HCT116 (cell line): ENCODE measurements around the gene TAF4. TPM values are rescaled to one million over a fixed set of nuclear protein-coding genes. Genes with fewer than 3 reads are reported as not detected.

Source experiments
- ATAC-seq: fragments of 200-7000 bp; cut with Tn5 transposase; 2 replicates; pipeline ENCODE4 v1.9.1; 2020; ENCODE audit warnings: mild to moderate bottlenecking, moderate library complexity
- BruUV-seq: library from RNA; stranded (reverse); fragments of 400-500 nt; replicated peaks from 2 replicates; lab custom pipeline; 2021; lab: Mats Ljungman, UMichigan
- CTCF ChIA-PET: fragments of 300-600 bp; sonication (Branson Sonifier 250); formaldehyde crosslinking; loops from one replicate; lab custom pipeline; 2021; ENCODE audit warnings: antibody characterized with exemption; lab: Charles Lee
- POLR2A ChIA-PET: fragments of 300-600, 350-600 bp; sonication (Branson Sonifier 250); formaldehyde crosslinking; loops from one replicate; lab custom pipeline; 2021; ENCODE audit warnings: antibody characterized with exemption; lab: Charles Lee
- RAD21 ChIA-PET, 2 experiments: fragments of 300-600 bp; sonication (Branson Sonifier 250); formaldehyde crosslinking; loops; one replicate each; lab custom pipeline; 2023; ENCODE audit warnings: low total read pairs in 2 of 2; ENCODE audit not compliant: uncharacterized antibody in 2 of 2, unreplicated experiment in 2 of 2, low non-redundant PET in 1 of 2; lab: Charles Lee
- DNase-seq: peaks from one replicate; pipeline ENCODE4 v3.0.0-alpha.2; 2010; ENCODE audit warnings: low read depth, low spot score
- H2AFZ ChIP-seq: fragments of 200-600 bp; shearing (Covaris generic), sonication (generic); 2 replicates; pipeline ENCODE4 v1.6.1; 2017; ENCODE audit warnings: low read depth, mixed run types, mixed read lengths, antibody characterized with exemption, low read length; ENCODE audit not compliant: poor library complexity, severe bottlenecking
- H3K27ac ChIP-seq: 2 replicates; pipeline ENCODE4 v1.5.1; 2012; ENCODE audit warnings: low read depth, low read length
- H3K27me3 ChIP-seq: fragments of 200-600 bp; sonication (generic); 2 replicates; pipeline ENCODE4 v1.6.1; 2016; ENCODE audit warnings: mixed run types, low read length, mixed read lengths; ENCODE audit not compliant: insufficient read depth
- H3K36me3 ChIP-seq, 2 experiments: fragments of 200-500 bp in 1 of 2; fragments of 200-600 bp in 1 of 2; sonication (Bioruptor generic) in 1 of 2; sonication (generic) in 1 of 2; 2 replicates each; pipeline versions ENCODE4 v1.5.1 to v1.6.1; 2014 to 2016; ENCODE audit warnings: low read length in 2 of 2, inconsistent platforms in 1 of 2, mixed read lengths in 1 of 2, mixed run types in 1 of 2; ENCODE audit not compliant: insufficient read depth in 2 of 2, control insufficient read depth in 1 of 2
- H3K4me1 ChIP-seq, 2 experiments: fragments of 200-600 bp in 1 of 2; sonication (generic) in 1 of 2; 2 replicates each; pipeline versions ENCODE4 v1.5.1 to v1.6.1; 2012 to 2017; ENCODE audit warnings: low read length in 2 of 2, inconsistent platforms in 1 of 2, mild to moderate bottlenecking in 1 of 2, mixed read lengths in 1 of 2, mixed run types in 1 of 2, moderate library complexity in 1 of 2; ENCODE audit not compliant: insufficient read depth in 2 of 2, control insufficient read depth in 1 of 2
- H3K4me2 ChIP-seq: fragments of 200-600 bp; sonication (generic); 2 replicates; pipeline ENCODE4 v1.6.1; 2017; ENCODE audit warnings: mixed run types, low read length, mixed read lengths
- H3K4me3 ChIP-seq, 2 experiments: fragments of 200-600 bp in 1 of 2; sonication (generic) in 1 of 2; replicated peaks in 1 of 2; 2 replicates each; pipeline ENCODE4 v1.5.1; 2011 to 2016; ENCODE audit warnings: low read length in 2 of 2, control low read depth in 1 of 2, low read depth in 1 of 2, mild to moderate bottlenecking in 1 of 2, mixed read lengths in 1 of 2, mixed run types in 1 of 2
- H3K79me2 ChIP-seq: fragments of 200-600 bp; sonication (generic); 2 replicates; pipeline ENCODE4 v1.6.1; 2017; ENCODE audit warnings: mild to moderate bottlenecking, mixed run types, low read length, moderate library complexity, mixed read lengths; ENCODE audit not compliant: insufficient read depth
- H3K9ac ChIP-seq: fragments of 200-600 bp; sonication (generic); 2 replicates; pipeline ENCODE4 v1.6.1; 2016; ENCODE audit warnings: low read length, mixed read lengths
- H3K9me2 ChIP-seq: fragments of 200-600 bp; sonication (generic), shearing (Covaris generic); 2 replicates; pipeline ENCODE4 v1.6.1; 2017; ENCODE audit warnings: mixed run types, mild to moderate bottlenecking, moderate library complexity; ENCODE audit not compliant: insufficient read depth
- H3K9me3 ChIP-seq, 2 experiments: fragments of 200-500 bp in 1 of 2; fragments of 200-600 bp in 1 of 2; sonication (Bioruptor generic) in 1 of 2; sonication (generic) in 1 of 2; 2 replicates each; pipeline ENCODE4 v1.6.1; 2014 to 2017; ENCODE audit warnings: low read length in 2 of 2, mixed read lengths in 2 of 2, inconsistent platforms in 1 of 2, low read depth in 1 of 2, mild to moderate bottlenecking in 1 of 2, mixed run types in 1 of 2, moderate library complexity in 1 of 2; ENCODE audit not compliant: control insufficient read depth in 1 of 2, insufficient read depth in 1 of 2
- H4K20me1 ChIP-seq: fragments of 200-600 bp; sonication (generic), shearing (Covaris generic); 2 replicates; pipeline ENCODE4 v1.6.1; 2017; ENCODE audit warnings: mixed run types, mild to moderate bottlenecking, moderate library complexity; ENCODE audit not compliant: insufficient read depth
- ELF1 ChIP-seq: IDR thresholded peaks from 2 replicates; pipeline ENCODE4 v1.6.1; 2012; ENCODE audit warnings: low read depth, borderline replicate concordance
- FOSL1 ChIP-seq: IDR thresholded peaks from 2 replicates; pipeline ENCODE4 v1.6.1; 2012; ENCODE audit warnings: low read depth
- SIN3A ChIP-seq: IDR thresholded peaks from 2 replicates; pipeline ENCODE4 v1.6.1; 2012; ENCODE audit warnings: low read depth
- SP1 ChIP-seq: IDR thresholded peaks from 2 replicates; pipeline ENCODE4 v1.6.1; 2012; ENCODE audit warnings: low read depth
- ZFX ChIP-seq: fragments of 450-650 bp; IDR thresholded peaks from 2 replicates; pipeline ENCODE4 v1.6.1; 2017
- ZNF274 ChIP-seq: fragments of 200-500 bp; sonication (Bioruptor generic); IDR thresholded peaks from 2 replicates; pipeline ENCODE4 v1.6.1; 2014; ENCODE audit warnings: mild to moderate bottlenecking, low read depth, low read length, inconsistent platforms
- intact Hi-C: fragments of 100-400 bp; cut with micrococcal nuclease; formaldehyde crosslinking; loops from 2 replicates; pipeline ENCODE4 v1.10.0; 2022
- total RNA-seq: library from RNA; stranded (reverse); gene quantifications from one replicate; pipeline ENCODE4 v1.2.1, GENCODE V29; 2021; ENCODE audit not compliant: unreplicated experiment
- TF ChIP-seq, protein P1 (sequence below), 3 experiments: fragments of 200-600 bp in 1 of 3; sonication (generic) in 1 of 3; IDR thresholded peaks in 2 of 3; conservative IDR thresholded peaks in 1 of 3; 2 replicates each; pipeline ENCODE4 v1.5.1; 2012 to 2017; ENCODE audit warnings: low read depth in 2 of 3, low read length in 2 of 3, antibody characterized with exemption in 1 of 3, borderline replicate concordance in 1 of 3, control low read depth in 1 of 3, mild to moderate bottlenecking in 1 of 3, mixed read lengths in 1 of 3, mixed run types in 1 of 3, moderate library complexity in 1 of 3; ENCODE audit not compliant: insufficient read depth in 1 of 3
- TF ChIP-seq, protein P2 (sequence below): IDR thresholded peaks from 2 replicates; pipeline ENCODE4 v1.6.1; 2011; ENCODE audit warnings: mild to moderate bottlenecking, low read length, moderate library complexity; ENCODE audit not compliant: insufficient replicate concordance; ENCODE audit errors: extremely low read depth

Gene TAF4
- total RNA-seq, 1 experiment from 2014 or later: 26.8 TPM

DNA sequence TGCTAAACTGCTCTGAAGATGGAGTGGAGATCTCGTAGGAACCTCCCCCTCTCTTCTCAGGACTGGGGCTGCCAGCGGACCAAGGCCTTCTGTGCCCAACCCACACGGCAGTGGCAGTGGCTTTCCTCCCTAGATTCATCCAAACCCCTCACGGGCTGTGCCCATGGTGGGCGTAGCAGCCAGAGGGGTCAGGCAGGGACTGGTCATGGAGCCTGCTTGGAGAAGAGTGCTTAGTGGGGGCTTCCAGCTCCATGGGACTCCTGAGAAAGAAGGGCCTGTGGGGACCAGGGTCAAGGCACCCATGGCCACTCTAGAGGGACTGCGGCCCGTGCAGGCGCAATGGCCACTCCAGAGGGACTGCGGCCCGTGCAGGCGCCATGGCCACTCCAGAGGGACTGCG lies 86.6 kb downstream of the TAF4 start:
- H3K27ac ChIP-seq: no peak overlapping the region
- no peaks in the 10 kb centered on the region for H3K9me2 ChIP-seq
- no peak overlapping the region for H3K4me3 ChIP-seq
- ChIA-PET RAD21 (no interaction called here), CTCF (no interaction called here), POLR2A (no interaction called here)
- intact Hi-C loops: no loop called here
- H3K4me2 ChIP-seq: no peak overlapping the region
- H3K36me3 ChIP-seq: peaks cover 4 to 5% of the 10 kb centered on the region in 2 experiments; a peak in 3 of 4 replicates
- H3K9me3 ChIP-seq: no peaks in the 10 kb centered on the region
- DNase-seq (no peak), ATAC-seq (no peak)
- H3K9ac ChIP-seq: no peak overlapping the region
- H2AFZ ChIP-seq: no peak overlapping the region
- no peaks in the 10 kb centered on the region for H4K20me1 ChIP-seq
- no peaks in the 10 kb centered on the region for H3K27me3 ChIP-seq
- no TSS peak for BruUV-seq
- peaks cover 3% of the 10 kb centered on the region for H3K79me2 ChIP-seq
- H3K4me1 ChIP-seq: no peaks in the 10 kb centered on the region
- TF ChIP-seq ZFX: no peak
- TF ChIP-seq, protein P1, sequence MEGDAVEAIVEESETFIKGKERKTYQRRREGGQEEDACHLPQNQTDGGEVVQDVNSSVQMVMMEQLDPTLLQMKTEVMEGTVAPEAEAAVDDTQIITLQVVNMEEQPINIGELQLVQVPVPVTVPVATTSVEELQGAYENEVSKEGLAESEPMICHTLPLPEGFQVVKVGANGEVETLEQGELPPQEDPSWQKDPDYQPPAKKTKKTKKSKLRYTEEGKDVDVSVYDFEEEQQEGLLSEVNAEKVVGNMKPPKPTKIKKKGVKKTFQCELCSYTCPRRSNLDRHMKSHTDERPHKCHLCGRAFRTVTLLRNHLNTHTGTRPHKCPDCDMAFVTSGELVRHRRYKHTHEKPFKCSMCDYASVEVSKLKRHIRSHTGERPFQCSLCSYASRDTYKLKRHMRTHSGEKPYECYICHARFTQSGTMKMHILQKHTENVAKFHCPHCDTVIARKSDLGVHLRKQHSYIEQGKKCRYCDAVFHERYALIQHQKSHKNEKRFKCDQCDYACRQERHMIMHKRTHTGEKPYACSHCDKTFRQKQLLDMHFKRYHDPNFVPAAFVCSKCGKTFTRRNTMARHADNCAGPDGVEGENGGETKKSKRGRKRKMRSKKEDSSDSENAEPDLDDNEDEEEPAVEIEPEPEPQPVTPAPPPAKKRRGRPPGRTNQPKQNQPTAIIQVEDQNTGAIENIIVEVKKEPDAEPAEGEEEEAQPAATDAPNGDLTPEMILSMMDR (IDR thresholded peaks at IDR 0.05 in 2 of 3, conservative IDR thresholded peaks at IDR 0.05 in 1 of 3; ENCODE audit: borderline replicate concordance in 1 of 3, insufficient read depth in 1 of 3, low read depth in 2 of 3, low read length in 2 of 3): no peak

DNA sequence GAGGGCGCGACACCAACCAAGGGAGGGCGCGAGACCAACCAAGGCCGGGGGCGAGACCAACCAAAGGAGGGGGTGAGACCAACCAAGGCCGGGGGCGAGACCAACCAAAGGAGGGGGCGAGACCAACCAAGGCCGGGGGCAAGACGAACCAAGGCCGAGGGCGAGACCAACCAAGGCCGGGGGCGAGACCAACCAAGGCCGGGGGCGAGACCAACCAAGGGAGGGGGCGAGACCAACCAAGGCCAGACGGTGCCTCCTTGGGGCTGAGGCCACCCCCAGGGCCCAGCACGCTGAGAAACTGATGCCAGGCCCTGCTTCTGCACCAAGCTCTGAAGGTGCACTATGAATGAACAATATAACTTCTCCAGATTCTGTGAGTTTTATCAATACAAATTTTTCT lies 87.2 kb downstream of the TAF4 start:
- RAD21 ChIA-PET: no interaction called here
- DNase-seq (no peak), ATAC-seq (no peak)
- Histone ChIP-seq H3K27ac (no peak overlapping the region), H3K9me3 (no peaks in the 10 kb centered on the region), H3K27me3 (no peaks in the 10 kb centered on the region), H3K9me2 (no peaks in the 10 kb centered on the region), H3K79me2 (peaks cover under 1% of the 10 kb centered on the region), H3K4me1 (no peaks in the 10 kb centered on the region), H3K36me3 (peaks cover 0 to 8% of the 10 kb centered on the region in 2 experiments; a peak in 2 of 4 replicates), H4K20me1 (no peaks in the 10 kb centered on the region), H3K4me3 (no peak overlapping the region), H3K4me2 (no peak overlapping the region), H3K9ac (no peak overlapping the region), H2AFZ (no peak overlapping the region)
- CTCF ChIA-PET: no interaction called here
- intact Hi-C loops: no loop called here
- POLR2A ChIA-PET: no interaction called here
- no peak for TF ChIP-seq ZNF274
- TF ChIP-seq, protein P2, sequence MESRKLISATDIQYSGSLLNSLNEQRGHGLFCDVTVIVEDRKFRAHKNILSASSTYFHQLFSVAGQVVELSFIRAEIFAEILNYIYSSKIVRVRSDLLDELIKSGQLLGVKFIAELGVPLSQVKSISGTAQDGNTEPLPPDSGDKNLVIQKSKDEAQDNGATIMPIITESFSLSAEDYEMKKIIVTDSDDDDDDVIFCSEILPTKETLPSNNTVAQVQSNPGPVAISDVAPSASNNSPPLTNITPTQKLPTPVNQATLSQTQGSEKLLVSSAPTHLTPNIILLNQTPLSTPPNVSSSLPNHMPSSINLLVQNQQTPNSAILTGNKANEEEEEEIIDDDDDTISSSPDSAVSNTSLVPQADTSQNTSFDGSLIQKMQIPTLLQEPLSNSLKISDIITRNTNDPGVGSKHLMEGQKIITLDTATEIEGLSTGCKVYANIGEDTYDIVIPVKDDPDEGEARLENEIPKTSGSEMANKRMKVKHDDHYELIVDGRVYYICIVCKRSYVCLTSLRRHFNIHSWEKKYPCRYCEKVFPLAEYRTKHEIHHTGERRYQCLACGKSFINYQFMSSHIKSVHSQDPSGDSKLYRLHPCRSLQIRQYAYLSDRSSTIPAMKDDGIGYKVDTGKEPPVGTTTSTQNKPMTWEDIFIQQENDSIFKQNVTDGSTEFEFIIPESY: no peak
- no peak for TF ChIP-seq ELF1
- TF ChIP-seq FOSL1: no peak
- no peak for TF ChIP-seq SIN3A
- no peak for TF ChIP-seq SP1
- no TSS peak for BruUV-seq
